CD4-positive, CD25-positive, alpha-beta regulatory T cell (primary cell): ENCODE results near the gene KIAA0408. TPM values are rescaled to one million over a fixed set of nuclear protein-coding genes. Genes with fewer than 3 reads are reported as not detected.
"Not testable (repeated sequence)": the region's sequence is repeated elsewhere in the genome, so short reads cannot be mapped to it uniquely, and the experiment has no call there.

Experiments
- ATAC-seq, 2 donors: fragments of 150-1000 bp; cut with Tn5 transposase; one replicate each; pipeline ENCODE4 v1.10.0; 2021; ENCODE audit warnings: low read depth in 2 of 2, moderate number of reproducible peaks in 2 of 2, moderate library complexity in 1 of 2
- DNase-seq, 3 donors: peaks; one replicate each; pipeline versions ENCODE4 v3.0.0 to v3.0.0-alpha.2; 2012 to 2022; ENCODE audit warnings: mixed read lengths in 1 of 3
- H3K27ac ChIP-seq: one replicate; pipeline ENCODE4 v1.7.0; 2013; ENCODE audit warnings: mild to moderate bottlenecking, low read length; ENCODE audit not compliant: insufficient read depth, poor library complexity, severe bottlenecking
- H3K27me3 ChIP-seq: one replicate; pipeline ENCODE4 v1.7.0; 2013; ENCODE audit warnings: low read length; ENCODE audit not compliant: control insufficient read depth, insufficient read depth
- H3K36me3 ChIP-seq: one replicate; pipeline ENCODE4 v1.7.0; 2013; ENCODE audit warnings: mild to moderate bottlenecking, low read length, moderate library complexity; ENCODE audit not compliant: control insufficient read depth, insufficient read depth
- H3K4me1 ChIP-seq: 2 replicates; pipeline ENCODE4 v1.7.0; 2013; ENCODE audit warnings: mild to moderate bottlenecking, low read length; ENCODE audit not compliant: insufficient read depth, control insufficient read depth, poor library complexity, severe bottlenecking
- H3K4me3 ChIP-seq: one replicate; pipeline ENCODE4 v1.7.0; 2013; ENCODE audit warnings: low read depth, mild to moderate bottlenecking, low read length, moderate library complexity
- H3K9me3 ChIP-seq, 2 experiments: 1 replicate in 1 of 2; 2 replicates in 1 of 2; pipeline ENCODE4 v1.7.0; 2013; ENCODE audit warnings: low read length in 2 of 2, mild to moderate bottlenecking in 1 of 2, moderate library complexity in 1 of 2; ENCODE audit not compliant: control insufficient read depth in 2 of 2
- H3K27ac Mint-ChIP-seq, 3 donors: one replicate each; pipeline ENCODE4 v1.8.0; 2020 to 2022; ENCODE audit warnings: mild to moderate bottlenecking in 3 of 3, mixed read lengths in 3 of 3, moderate library complexity in 2 of 3
- H3K27me3 Mint-ChIP-seq: one replicate; pipeline ENCODE4 v1.8.0; 2022; ENCODE audit warnings: mild to moderate bottlenecking, mixed read lengths
- H3K36me3 Mint-ChIP-seq: one replicate; pipeline ENCODE4 v1.8.0; 2020; ENCODE audit warnings: mixed read lengths
- H3K4me1 Mint-ChIP-seq, 4 donors: one replicate each; pipeline ENCODE4 v1.8.0; 2020 to 2022; ENCODE audit warnings: mixed read lengths in 4 of 4, mild to moderate bottlenecking in 1 of 4
- H3K4me3 Mint-ChIP-seq, 4 donors: one replicate each; pipeline ENCODE4 v1.8.0; 2020 to 2022; ENCODE audit warnings: mild to moderate bottlenecking in 4 of 4, mixed read lengths in 4 of 4, moderate library complexity in 3 of 4
- H3K9me3 Mint-ChIP-seq, 7 donors: one replicate each; pipeline ENCODE4 v1.8.0; 2020 to 2022; ENCODE audit warnings: mixed read lengths in 7 of 7, mild to moderate bottlenecking in 3 of 7, moderate library complexity in 2 of 7
- polyA plus RNA-seq, 4 donors: library from polyadenylated mRNA; unstranded; fragments of 300-500 nt; fragmentation: Illumina TruSeq; gene quantifications; one replicate each; pipeline ENCODE4 v1.2.3, GENCODE V29; 2021
- total RNA-seq: library from RNA; stranded (reverse); gene quantifications from one replicate; pipeline ENCODE4 v1.2.3, GENCODE V29; 2022

The KIAA0408 gene
- total and polyA plus RNA-seq, 5 donors from 2014 or later: 0.24 to 5.8 (median 0.67) TPM; not detected in 1

DNA sequence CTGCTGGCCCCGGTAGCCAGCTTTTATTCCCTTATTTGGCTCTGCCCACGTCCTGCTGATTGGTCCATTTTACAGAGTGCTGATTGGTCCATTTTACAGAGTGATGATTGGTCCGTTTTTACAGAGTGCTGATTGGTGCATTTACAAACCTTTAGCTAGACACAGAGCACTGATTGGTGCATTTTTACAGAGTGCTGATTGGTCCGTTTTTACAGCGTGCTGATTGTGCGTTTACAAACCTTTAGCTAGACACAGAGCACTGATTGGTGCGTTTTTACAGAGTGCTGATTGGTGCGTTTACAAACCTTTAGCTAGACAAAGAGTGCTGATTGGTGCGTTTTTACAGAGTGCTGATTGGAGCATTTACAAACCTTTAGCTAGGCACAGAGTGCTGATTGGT lies 30.6 kb downstream of the KIAA0408 start:
- ATAC-seq, H3K4me1 Mint-ChIP-seq, H3K4me3 Mint-ChIP-seq, H3K9me3 ChIP-seq, H3K27me3 Mint-ChIP-seq, H3K27me3 ChIP-seq, H3K4me3 ChIP-seq, H3K27ac ChIP-seq, H3K4me1 ChIP-seq, H3K27ac Mint-ChIP-seq, H3K36me3 ChIP-seq, H3K36me3 Mint-ChIP-seq, DNase-seq, H3K9me3 Mint-ChIP-seq: not testable (repeated sequence)

DNA sequence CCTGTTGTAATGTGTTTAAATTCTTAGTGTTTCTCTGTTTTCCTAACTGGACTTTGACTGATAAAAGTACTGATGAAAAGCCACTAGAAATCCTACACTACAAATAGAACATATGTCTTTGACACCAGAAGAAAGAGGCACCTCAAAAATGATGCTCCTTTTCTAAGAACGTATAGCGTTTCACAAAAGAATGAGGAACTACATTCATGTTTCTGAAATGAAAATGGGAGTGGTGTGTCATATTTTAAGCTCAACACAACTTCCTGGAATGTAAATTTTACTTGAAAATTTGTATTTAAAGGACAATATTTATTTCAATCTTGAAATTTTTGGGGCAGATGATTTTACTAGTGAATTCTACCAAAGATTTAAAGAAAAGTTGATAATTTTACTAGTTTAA lies 35.3 kb downstream of the KIAA0408 start:
- H3K27me3 ChIP-seq: no peaks in the 10 kb centered on the region
- no peaks in the 10 kb centered on the region for H3K36me3 ChIP-seq
- Mint-ChIP-seq H3K4me3 (no peak overlapping the region), H3K4me1 (peaks cover 0 to 6% (median 1%) of the 10 kb centered on the region in 4 donors), H3K36me3 (no peaks in the 10 kb centered on the region), H3K27me3 (peaks cover 4% of the 10 kb centered on the region), H3K27ac (peak overlapping the region in 1 of 3 donors; percentile 48), H3K9me3 (peaks cover 0 to 5% (median 0%) of the 10 kb centered on the region in 7 donors)
- H3K27ac ChIP-seq: no peak overlapping the region
- H3K9me3 ChIP-seq: no peaks in the 10 kb centered on the region
- H3K4me3 ChIP-seq: no peak overlapping the region
- ATAC-seq (no peak), DNase-seq (no peak)
- H3K4me1 ChIP-seq: no peaks in the 10 kb centered on the region

DNA sequence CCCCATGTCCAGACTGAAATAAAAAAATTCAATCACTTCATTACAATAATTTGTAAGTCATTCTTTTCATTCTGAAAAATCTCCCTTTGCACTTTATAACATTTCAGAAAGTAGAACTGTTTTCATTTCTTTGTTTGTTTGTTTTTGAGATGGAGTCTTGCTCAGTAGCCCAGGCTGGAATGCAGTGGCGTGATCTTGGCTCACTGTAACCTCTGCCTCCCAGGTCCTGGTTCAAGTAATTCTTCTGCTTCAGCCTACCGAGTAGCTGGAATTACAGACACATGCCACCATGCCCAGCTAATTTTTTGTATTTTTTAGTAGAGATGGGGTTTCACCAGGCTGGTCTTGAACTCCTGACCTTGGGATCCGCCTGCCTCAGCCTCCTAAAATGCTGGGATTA lies 38.0 kb downstream of the KIAA0408 start:
- H3K4me1 Mint-ChIP-seq, H3K9me3 ChIP-seq, H3K36me3 Mint-ChIP-seq, H3K27ac ChIP-seq, H3K27me3 Mint-ChIP-seq, H3K4me1 ChIP-seq, H3K4me3 ChIP-seq, ATAC-seq, H3K36me3 ChIP-seq, DNase-seq, H3K9me3 Mint-ChIP-seq, H3K4me3 Mint-ChIP-seq, H3K27me3 ChIP-seq: not testable (repeated sequence)
- peak overlapping the region in 1 of 3 donors; percentile 45 for H3K27ac Mint-ChIP-seq

DNA sequence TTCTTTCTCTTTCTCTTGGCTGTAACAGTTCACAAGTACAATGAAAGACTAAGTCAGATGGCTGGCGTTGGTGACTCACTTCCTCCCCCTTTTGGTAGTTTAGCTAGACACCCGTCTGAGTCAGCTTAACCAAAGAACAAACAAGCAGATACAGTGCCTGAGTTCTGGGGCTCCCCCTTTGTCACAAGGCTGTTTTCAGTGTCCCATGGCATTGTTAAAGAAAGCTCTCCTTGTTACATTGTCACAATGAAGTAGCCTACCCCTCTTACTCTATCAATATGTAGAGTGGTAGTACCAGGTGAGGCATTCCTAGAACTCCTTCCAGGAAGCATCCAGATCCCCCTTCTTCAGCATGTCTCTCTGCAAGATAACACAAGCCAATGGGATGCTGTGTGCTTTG lies 38.6 kb downstream of the KIAA0408 start:
- Histone ChIP-seq H3K27me3 (no peaks in the 10 kb centered on the region), H3K9me3 (no peaks in the 10 kb centered on the region), H3K27ac (no peak overlapping the region), H3K36me3 (no peaks in the 10 kb centered on the region), H3K4me3 (no peak overlapping the region), H3K4me1 (no peaks in the 10 kb centered on the region)
- Mint-ChIP-seq H3K4me1 (peaks cover 0 to 6% (median 1%) of the 10 kb centered on the region in 4 donors), H3K36me3 (no peaks in the 10 kb centered on the region), H3K27me3 (peaks cover 6% of the 10 kb centered on the region), H3K9me3 (no peaks in the 10 kb centered on the region), H3K4me3 (no peak overlapping the region), H3K27ac (peak overlapping the region in 1 of 3 donors; percentile 71)
- DNase-seq (peak; percentile 23 to 91 (median 48)), ATAC-seq (peak; percentile 99 to 100)

DNA sequence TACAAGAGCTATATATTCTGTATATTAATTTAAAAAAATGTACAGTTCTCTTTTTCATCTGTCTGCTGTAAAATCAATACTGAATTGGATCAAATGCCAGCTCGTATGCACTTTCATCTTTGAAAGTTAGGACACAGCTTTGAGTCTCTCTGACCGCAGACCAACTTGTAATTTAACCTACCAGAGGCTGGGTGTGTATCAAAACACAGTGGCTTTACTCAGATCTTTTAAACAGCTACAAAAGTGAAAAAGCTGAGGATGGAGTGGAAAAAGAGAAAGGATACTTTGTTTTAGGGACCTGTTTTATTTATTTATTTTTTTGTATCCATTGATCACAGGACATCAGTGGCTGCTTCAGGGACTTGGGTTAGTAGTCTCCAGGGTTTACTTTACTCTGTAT lies 44.1 kb downstream of the KIAA0408 start:
- Mint-ChIP-seq H3K27me3 (peaks cover 4% of the 10 kb centered on the region), H3K27ac (no peak overlapping the region), H3K4me1 (no peaks in the 10 kb centered on the region), H3K36me3 (no peaks in the 10 kb centered on the region), H3K9me3 (no peaks in the 10 kb centered on the region), H3K4me3 (no peak overlapping the region)
- H3K4me1 ChIP-seq: no peaks in the 10 kb centered on the region
- no peaks in the 10 kb centered on the region for H3K36me3 ChIP-seq
- no peaks in the 10 kb centered on the region for H3K9me3 ChIP-seq
- H3K27ac ChIP-seq: no peak overlapping the region
- no peaks in the 10 kb centered on the region for H3K27me3 ChIP-seq
- no peak for ATAC-seq
- H3K4me3 ChIP-seq: no peak overlapping the region
- no peak for DNase-seq

DNA sequence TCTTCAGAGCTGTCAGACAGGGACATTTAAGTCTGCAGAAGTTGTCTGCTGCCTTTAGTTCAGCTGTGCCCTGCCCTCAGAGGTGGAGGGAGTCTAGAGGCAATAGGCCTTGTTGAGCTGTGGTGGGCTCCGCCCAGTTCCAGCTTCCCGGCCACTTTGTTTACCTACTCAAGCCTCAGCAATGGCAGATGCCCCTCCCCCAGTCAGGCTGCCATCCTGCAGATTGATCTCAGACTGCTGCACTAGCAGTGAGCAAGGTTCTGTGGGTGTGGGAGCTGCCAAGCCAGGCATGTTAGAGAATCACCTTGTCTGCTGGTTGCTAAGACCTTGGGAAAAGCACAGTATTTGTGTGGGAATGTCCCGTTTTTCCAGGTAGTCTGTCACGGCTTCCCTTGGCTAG lies 46.1 kb downstream of the KIAA0408 start:
- not testable (repeated sequence) for H3K4me3 ChIP-seq, H3K27me3 Mint-ChIP-seq, ATAC-seq

DNA sequence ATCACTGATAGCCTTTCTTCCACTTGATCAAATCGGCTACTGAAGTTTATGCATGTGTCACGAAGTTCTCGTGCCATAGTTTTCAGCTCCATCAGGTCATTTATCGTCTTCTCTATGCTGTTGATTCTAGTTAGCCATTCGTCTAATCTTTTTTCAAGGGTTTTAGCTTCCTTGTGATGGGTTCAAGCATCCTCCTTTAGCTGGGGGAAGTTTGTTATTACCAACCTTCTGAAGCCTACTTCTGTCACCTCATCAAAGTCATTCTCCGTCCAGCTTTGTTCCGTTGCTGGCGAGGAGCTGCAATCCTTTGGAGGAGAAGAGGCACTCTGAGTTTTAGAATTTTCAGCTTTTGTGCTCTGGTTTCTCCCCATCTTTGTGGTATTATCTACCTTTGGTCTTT lies 47.2 kb downstream of the KIAA0408 start:
- not testable (repeated sequence) for H3K27ac Mint-ChIP-seq, H3K4me3 ChIP-seq, H3K36me3 Mint-ChIP-seq, H3K36me3 ChIP-seq, H3K4me1 Mint-ChIP-seq, H3K9me3 ChIP-seq, H3K27ac ChIP-seq, ATAC-seq, DNase-seq, H3K27me3 Mint-ChIP-seq, H3K4me1 ChIP-seq, H3K9me3 Mint-ChIP-seq, H3K4me3 Mint-ChIP-seq, H3K27me3 ChIP-seq

More for the DNA sequence above, 46.1 kb downstream of the KIAA0408 start:
- H3K9me3 ChIP-seq, DNase-seq, H3K27ac ChIP-seq, H3K4me1 Mint-ChIP-seq, H3K27ac Mint-ChIP-seq, H3K4me1 ChIP-seq, H3K27me3 ChIP-seq, H3K9me3 Mint-ChIP-seq, H3K36me3 ChIP-seq, H3K36me3 Mint-ChIP-seq, H3K4me3 Mint-ChIP-seq: not testable (repeated sequence)
